Islet precursor cell (in vitro differentiated cells): ENCODE data around the gene DMP1.
"Not testable (repeated sequence)": the region's sequence is repeated elsewhere in the genome, so short reads cannot be mapped to it uniquely, and the experiment has no call there.

Experiments
- DNase-seq: peaks from one replicate; pipeline ENCODE4 v3.0.0-alpha.2; 2018

DMP1 gene

GRCh38 chr4:87688316-87688715, 38.2 kb downstream of the DMP1 start:
- no peak for DNase-seq

DNA sequence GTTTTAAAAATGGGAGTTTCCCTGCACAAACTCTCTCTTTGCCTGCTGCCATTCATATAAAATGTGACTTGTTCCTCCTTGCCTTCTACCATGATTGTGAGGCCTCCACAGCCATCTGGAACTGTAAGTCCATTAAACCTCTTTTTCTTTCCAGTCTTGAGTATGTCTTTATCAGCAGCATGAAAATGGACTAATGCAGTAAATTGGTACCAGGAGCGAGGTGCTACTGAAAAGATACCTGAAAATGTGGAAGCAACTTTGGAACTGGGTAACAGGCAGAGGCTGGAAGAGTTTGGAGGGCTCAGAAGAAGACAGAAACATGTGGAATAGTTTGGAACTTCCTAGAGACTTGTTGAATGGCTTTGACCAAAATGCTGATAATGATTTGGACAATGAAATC, 40.9 kb downstream of the DMP1 start:
- DNase-seq, result not testable (repeated sequence)

DNA sequence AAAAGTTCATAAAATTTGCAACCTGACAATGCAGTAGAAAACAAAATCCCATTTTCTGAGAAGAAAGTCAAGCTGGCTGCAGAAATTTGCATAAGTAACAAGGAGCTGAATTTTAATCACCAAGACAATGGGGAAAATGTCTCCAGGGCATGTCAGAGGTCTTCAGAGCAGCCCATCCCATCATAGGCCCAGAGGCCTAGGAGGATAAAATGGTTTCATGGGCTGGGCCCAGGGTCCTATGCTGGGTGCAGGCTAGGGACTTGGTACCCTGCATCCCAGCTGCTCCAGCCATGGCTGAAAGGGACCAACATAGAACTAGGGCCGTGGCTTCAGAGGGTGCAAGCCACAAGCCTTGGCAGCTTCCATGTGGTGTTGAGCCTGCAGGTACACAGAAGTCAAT, 42.0 kb downstream of the DMP1 start:
- not testable (repeated sequence) for DNase-seq

GRCh38 chr4:87697272-87697671, 47.2 kb downstream of the DMP1 start:
- DNase-seq, result no peak

DNA sequence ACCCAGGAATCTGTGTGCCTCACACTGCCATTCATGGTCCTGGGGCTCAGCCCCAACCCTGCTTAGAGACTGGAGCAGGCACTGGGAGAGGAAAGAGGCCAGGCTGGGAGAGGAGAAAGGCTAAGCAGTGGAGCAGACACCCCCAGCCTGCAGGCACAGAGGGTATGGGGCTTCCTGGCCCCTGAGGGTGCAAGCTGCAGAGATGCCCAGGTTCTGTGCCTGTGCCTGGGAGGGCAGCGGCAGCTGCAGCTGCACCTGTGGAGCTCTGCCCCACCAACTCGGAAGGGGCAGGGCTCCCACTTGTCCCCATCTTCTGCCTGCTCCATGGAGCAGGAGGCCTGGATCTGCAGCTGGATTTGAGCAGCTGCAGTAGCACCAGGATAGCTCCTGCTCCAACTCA, 47.9 kb downstream of the DMP1 start:
- DNase-seq, result no peak

DNA sequence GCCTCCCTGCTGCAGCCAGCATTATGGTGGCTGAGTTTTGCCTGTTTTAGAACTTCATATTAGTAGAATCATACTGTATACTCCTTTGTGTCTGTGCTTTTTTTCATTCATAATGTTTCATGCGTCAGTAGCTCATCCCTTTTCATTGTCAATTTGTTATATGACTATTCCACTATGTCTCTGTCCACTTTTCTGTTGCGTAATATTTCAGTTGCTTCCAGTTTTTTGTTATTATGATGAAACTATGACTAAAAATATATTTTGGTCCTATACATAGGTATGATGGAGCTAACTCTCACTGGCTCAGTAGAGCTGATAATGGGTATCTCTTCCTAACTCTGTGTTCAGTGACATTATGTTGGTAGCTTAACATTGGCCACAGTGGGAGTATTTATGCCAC, 48.3 kb downstream of the DMP1 start:
- no peak for DNase-seq

GRCh38 chr4:87704001-87704400, 53.9 kb downstream of the DMP1 start:
- DNase-seq, result no peak

DNA sequence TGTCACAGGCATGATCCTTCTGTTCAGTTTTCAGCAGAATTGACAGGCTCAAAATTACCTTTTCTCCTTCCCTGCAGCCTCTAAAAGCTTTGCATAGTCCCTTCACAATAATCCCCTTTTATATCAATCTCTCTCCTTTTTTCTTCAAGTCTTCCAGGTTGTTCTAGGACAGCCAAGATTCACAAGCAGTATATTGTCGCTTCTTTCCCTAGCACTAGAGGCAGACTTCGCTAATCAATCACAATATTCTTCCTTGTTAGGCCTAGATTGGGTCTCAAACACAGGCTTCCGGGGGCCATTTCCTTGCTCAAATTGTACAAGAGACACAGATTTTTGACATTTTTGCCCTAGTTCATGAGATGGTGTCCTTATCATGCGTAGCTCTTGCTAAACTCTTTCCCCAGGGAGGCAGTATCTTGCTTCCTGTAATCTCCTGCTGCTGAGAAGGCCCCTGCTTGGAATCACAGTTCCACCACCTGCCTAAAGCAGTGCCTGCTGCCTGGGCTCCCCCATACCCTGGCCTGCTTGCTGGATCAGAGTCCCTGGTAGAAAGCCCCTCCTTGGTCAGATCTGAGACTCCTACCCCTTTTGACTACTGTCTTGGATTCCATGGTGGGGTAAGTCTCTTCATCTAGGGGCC, 57.3 kb downstream of the DMP1 start:
- no peak for DNase-seq
